ENCODE measurements around the gene SMCHD1. TPM values are rescaled to one million over a fixed set of nuclear protein-coding genes. Genes with fewer than 3 reads are reported as not detected.
A peak's percentile ranks its signal among the peaks of the same experiment; 100 is the strongest.
"Not testable (repeated sequence)": the region's sequence is repeated elsewhere in the genome, so short reads cannot be mapped to it uniquely, and the experiment has no call there.

SMCHD1 gene
- total RNA-seq, 1 experiment from 2014 or later = 57.4 TPM

DNA sequence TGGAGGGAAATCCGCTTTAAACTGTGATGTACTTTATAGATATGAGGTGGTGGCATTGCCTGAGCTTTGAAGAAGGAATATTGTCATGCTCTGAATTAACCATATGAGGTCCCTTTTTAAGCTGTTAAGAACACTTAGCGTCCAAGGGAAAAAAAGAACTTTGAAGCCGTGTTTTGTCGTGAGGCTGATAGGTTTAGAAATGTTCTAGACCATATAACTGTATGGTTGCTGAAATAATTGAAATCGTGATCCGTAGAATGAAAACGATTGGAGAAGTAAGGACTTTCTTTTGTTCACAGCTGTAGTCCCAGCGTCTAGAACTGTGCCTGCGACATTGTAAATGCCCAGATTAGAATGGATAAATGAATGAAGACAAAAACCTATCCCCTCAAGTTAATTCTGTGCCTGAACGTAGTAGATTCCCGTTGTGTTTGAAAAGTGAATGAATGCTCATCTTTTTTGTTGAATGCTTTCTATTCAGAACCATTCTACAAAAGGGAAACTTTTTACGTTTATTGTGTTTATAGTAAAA is 1.5 kb downstream of the SMCHD1 start:
- no peaks in the 10 kb centered on the region for H3K27me3 ChIP-seq (replicated peaks; ENCODE audit: control insufficient read depth, insufficient read depth, low read length)
- ChIA-PET CTCF (no interaction called here), POLR2A (no interaction called here)
- H3K4me3 ChIP-seq (ENCODE audit: low read depth, low read length) = peak overlapping the region; percentile 88
- Mint-ChIP-seq H3K4me3 (ENCODE audit: unreplicated experiment) (peak overlapping the region; percentile 70), H3K36me3 (ENCODE audit: insufficient read depth, unreplicated experiment) (peaks cover 48% of the 10 kb centered on the region), H3K9me3 (ENCODE audit: unreplicated experiment) (no peaks in the 10 kb centered on the region), H3K27ac (ENCODE audit: unreplicated experiment) (peak overlapping the region; percentile 21), H3K4me1 (ENCODE audit: low read depth, unreplicated experiment) (peaks cover 7% of the 10 kb centered on the region), H3K27me3 (ENCODE audit: insufficient read depth, unreplicated experiment) (no peaks in the 10 kb centered on the region)
- intact Hi-C loops (cut with micrococcal nuclease; ENCODE audit: unreplicated experiment) = loop anchor here (5.0 to 10.0 kb wide), 2 partner anchors 85 to 332 kb away; partner anchors contain the start of genes METTL4 and NDC80
- BruUV-seq (replicated peaks) = TSS peak; percentile 40
- peaks cover 28% of the 10 kb centered on the region for H3K4me1 ChIP-seq
- no peak for DNase-seq
- no peak for TF ChIP-seq CTCF (IDR thresholded peaks at IDR 0.05; ENCODE audit: insufficient read depth in 1 of 2, low read depth in 1 of 2, low read length in 1 of 2, severe bottlenecking in 1 of 2, unreplicated experiment in 1 of 2)
- no peaks in the 10 kb centered on the region for H3K36me3 ChIP-seq (ENCODE audit: control insufficient read depth, insufficient read depth, low read length)
- H3K9me3 ChIP-seq = no peaks in the 10 kb centered on the region

GRCh38 chr18:2657788-2658458 is 2.4 kb downstream of the SMCHD1 start:
- peak overlapping the region; percentile 20 for H3K4me3 ChIP-seq (ENCODE audit: low read depth, low read length)
- Mint-ChIP-seq H3K4me1 (ENCODE audit: low read depth, unreplicated experiment) (peaks cover 7% of the 10 kb centered on the region), H3K36me3 (ENCODE audit: insufficient read depth, unreplicated experiment) (peaks cover 48% of the 10 kb centered on the region), H3K4me3 (ENCODE audit: unreplicated experiment) (peak overlapping the region; percentile 70), H3K27ac (ENCODE audit: unreplicated experiment) (peak overlapping the region; percentile 21), H3K27me3 (ENCODE audit: insufficient read depth, unreplicated experiment) (no peaks in the 10 kb centered on the region), H3K9me3 (ENCODE audit: unreplicated experiment) (no peaks in the 10 kb centered on the region)
- H3K36me3 ChIP-seq (ENCODE audit: control insufficient read depth, insufficient read depth, low read length) = no peaks in the 10 kb centered on the region
- H3K27me3 ChIP-seq (replicated peaks; ENCODE audit: control insufficient read depth, insufficient read depth, low read length) = no peaks in the 10 kb centered on the region
- ChIA-PET POLR2A (no interaction called here), CTCF (interaction anchor here (0.6 to 0.8 kb wide), 2 partner anchors 39 to 1448 kb away, joined by 3 to 4 read pairs; no protein-coding TSS in a partner anchor)
- no peak for TF ChIP-seq CTCF (IDR thresholded peaks at IDR 0.05; ENCODE audit: insufficient read depth in 1 of 2, low read depth in 1 of 2, low read length in 1 of 2, severe bottlenecking in 1 of 2, unreplicated experiment in 1 of 2)
- no TSS peak for BruUV-seq (replicated peaks)
- intact Hi-C loops (cut with micrococcal nuclease; ENCODE audit: unreplicated experiment) = loop anchor here (5.0 to 10.0 kb wide), 2 partner anchors 86 to 333 kb away; partner anchors contain the start of genes METTL4 and NDC80
- H3K9me3 ChIP-seq = no peaks in the 10 kb centered on the region
- peaks cover 28% of the 10 kb centered on the region for H3K4me1 ChIP-seq
- peak in 1 of 2 experiments; percentile 15 for DNase-seq

- DNase-seq; H3K9me3 Mint-ChIP-seq (ENCODE audit: unreplicated experiment); POLR2A ChIA-PET; H3K36me3 ChIP-seq (ENCODE audit: control insufficient read depth, insufficient read depth, low read length); BruUV-seq (replicated peaks); H3K9me3 ChIP-seq; H3K4me3 ChIP-seq (ENCODE audit: low read depth, low read length); intact Hi-C loops (cut with micrococcal nuclease; ENCODE audit: unreplicated experiment); H3K4me3 Mint-ChIP-seq (ENCODE audit: unreplicated experiment); H3K4me1 Mint-ChIP-seq (ENCODE audit: low read depth, unreplicated experiment); H3K27me3 ChIP-seq (replicated peaks; ENCODE audit: control insufficient read depth, insufficient read depth, low read length); H3K27me3 Mint-ChIP-seq (ENCODE audit: insufficient read depth, unreplicated experiment); H3K27ac Mint-ChIP-seq (ENCODE audit: unreplicated experiment); CTCF ChIA-PET: not testable (repeated sequence)
- H3K4me1 ChIP-seq = peaks cover 21% of the 10 kb centered on the region
- peaks cover 43% of the 10 kb centered on the region for H3K36me3 Mint-ChIP-seq (ENCODE audit: insufficient read depth, unreplicated experiment)
Measured at GRCh38 chr18:2660849-2661248, 5.3 kb downstream of the SMCHD1 start.

- CTCF ChIA-PET = not testable (repeated sequence)
Measured at GRCh38 chr18:2662288-2662687, 6.8 kb downstream of the SMCHD1 start.

More at GRCh38 chr18:2662288-2662687, 6.8 kb downstream of the SMCHD1 start:
- H3K36me3 ChIP-seq (ENCODE audit: control insufficient read depth, insufficient read depth, low read length); intact Hi-C loops (cut with micrococcal nuclease; ENCODE audit: unreplicated experiment); H3K4me1 Mint-ChIP-seq (ENCODE audit: low read depth, unreplicated experiment); POLR2A ChIA-PET; H3K27ac Mint-ChIP-seq (ENCODE audit: unreplicated experiment); H3K4me3 ChIP-seq (ENCODE audit: low read depth, low read length); H3K27me3 Mint-ChIP-seq (ENCODE audit: insufficient read depth, unreplicated experiment); H3K27me3 ChIP-seq (replicated peaks; ENCODE audit: control insufficient read depth, insufficient read depth, low read length); H3K9me3 ChIP-seq; BruUV-seq (replicated peaks); DNase-seq; H3K9me3 Mint-ChIP-seq (ENCODE audit: unreplicated experiment); H3K4me3 Mint-ChIP-seq (ENCODE audit: unreplicated experiment): not testable (repeated sequence)
- H3K4me1 ChIP-seq = peaks cover 20% of the 10 kb centered on the region
- H3K36me3 Mint-ChIP-seq (ENCODE audit: insufficient read depth, unreplicated experiment) = peaks cover 39% of the 10 kb centered on the region

Measured in Caco-2 (cell line).